Fibroblast of lung (primary cell): ENCODE data around the gene SIRT5. TPM values are rescaled to one million over a fixed set of nuclear protein-coding genes. Genes with fewer than 3 reads are reported as not detected.

Experiments used
- DNase-seq, 2 donors: peaks; one replicate each; pipeline versions ENCODE4 v3.0.0 to v3.0.0-alpha.2; 2010; ENCODE audit warnings: low read depth in 2 of 2
- H2AFZ ChIP-seq: 2 replicates; pipeline ENCODE4 v1.5.1; 2012; ENCODE audit warnings: low read length, control low read depth, inconsistent platforms
- H3K27ac ChIP-seq: 2 replicates; pipeline ENCODE4 v1.5.1; 2011; ENCODE audit warnings: low read length, control low read depth; ENCODE audit not compliant: insufficient read depth
- H3K27me3 ChIP-seq: 2 replicates; pipeline ENCODE4 v1.5.1; 2011; ENCODE audit warnings: mild to moderate bottlenecking, low read length; ENCODE audit not compliant: control insufficient read depth, insufficient read depth
- H3K36me3 ChIP-seq: 2 replicates; pipeline ENCODE4 v1.5.1; 2011; ENCODE audit warnings: low read length; ENCODE audit not compliant: control insufficient read depth, insufficient read depth
- H3K4me1 ChIP-seq: 2 replicates; pipeline ENCODE4 v1.5.1; 2011; ENCODE audit warnings: low read length; ENCODE audit not compliant: control insufficient read depth, insufficient read depth; ENCODE audit errors: extremely low read depth
- H3K4me2 ChIP-seq: 2 replicates; pipeline ENCODE4 v1.5.1; 2011; ENCODE audit warnings: low read length, control low read depth; ENCODE audit not compliant: insufficient read depth; ENCODE audit errors: extremely low read depth
- H3K4me3 ChIP-seq, 4 experiments: fragments of 200-600 bp in 1 of 4; sonication (generic) in 1 of 4; replicated peaks in 1 of 4; 2 replicates each; pipeline ENCODE4 v1.5.1; 2011 to 2016; ENCODE audit warnings: low read length in 4 of 4, low read depth in 3 of 4, mild to moderate bottlenecking in 3 of 4, control low read depth in 2 of 4, inconsistent platforms in 1 of 4, mixed read lengths in 1 of 4; ENCODE audit not compliant: insufficient read depth in 1 of 4; ENCODE audit errors: control extremely low read depth in 1 of 4
- H3K79me2 ChIP-seq: 2 replicates; pipeline ENCODE4 v1.5.1; 2012; ENCODE audit warnings: mild to moderate bottlenecking, low read length, inconsistent platforms; ENCODE audit not compliant: control insufficient read depth, insufficient read depth
- H3K9ac ChIP-seq: 2 replicates; pipeline ENCODE4 v1.5.1; 2011; ENCODE audit warnings: mild to moderate bottlenecking, low read length, control low read depth; ENCODE audit not compliant: insufficient read depth
- H3K9me3 ChIP-seq: 2 replicates; pipeline ENCODE4 v1.5.1; 2012; ENCODE audit warnings: low read depth, low read length; ENCODE audit not compliant: control insufficient read depth, insufficient read depth
- H4K20me1 ChIP-seq: 2 replicates; pipeline ENCODE4 v1.5.1; 2011; ENCODE audit warnings: low read length; ENCODE audit not compliant: control insufficient read depth, insufficient read depth; ENCODE audit errors: extremely low read depth
- CTCF ChIP-seq, 2 donors: IDR thresholded peaks in 1 of 2; conservative IDR thresholded peaks in 1 of 2; 1 replicate in 1 of 2; 2 replicates in 1 of 2; pipeline ENCODE4 v1.5.1; 2011 to 2012; ENCODE audit warnings: low read length in 2 of 2, control low read depth in 1 of 2, inconsistent platforms in 1 of 2, low read depth in 1 of 2, mild to moderate bottlenecking in 1 of 2
- EZH2 ChIP-seq: IDR thresholded peaks from 2 replicates; pipeline ENCODE4 v1.5.1; 2012; ENCODE audit warnings: low read length, control low read depth, mild to moderate bottlenecking; ENCODE audit errors: missing control alignments
- polyA plus RNA-seq, 2 donors: library from polyadenylated mRNA; depleted of rRNA in 1 of 2; stranded (reverse) in 1 of 2; unstranded in 1 of 2; fragments of >200 nt; gene quantifications; 2 replicates each; pipeline ENCODE4 v1.2.1, GENCODE V29; 2011 to 2012; ENCODE audit warnings: missing spikeins in 1 of 2
- total RNA-seq: library from RNA; depleted of rRNA; stranded (reverse); fragments of >200 nt; gene quantifications from 2 replicates; pipeline ENCODE4 v1.2.1, GENCODE V29; 2014

The SIRT5 gene
- total and polyA plus RNA-seq, 2 donors (not counting 1 experiment from before 2014, with no cell fraction given), result 4.4 to 13.5 TPM

GRCh38 chr6:13661647-13662046, 87.2 kb downstream of the SIRT5 start:
- no peak overlapping the region for H3K9ac ChIP-seq
- TF ChIP-seq EZH2 (no peak), CTCF (conservative IDR thresholded peaks at IDR 0.05 in 1 of 2, IDR thresholded peaks at IDR 0.05 in 1 of 2; ENCODE audit: low read depth in 1 of 2, low read length in 2 of 2) (no peak)
- DNase-seq, result no peak
- H3K36me3 ChIP-seq, result no peaks in the 10 kb centered on the region
- H4K20me1 ChIP-seq, result peaks cover 2% of the 10 kb centered on the region
- H3K79me2 ChIP-seq, result peaks cover 64% of the 10 kb centered on the region
- H3K4me3 ChIP-seq, result no peak overlapping the region
- H3K4me2 ChIP-seq, result no peak overlapping the region
- H3K9me3 ChIP-seq, result no peaks in the 10 kb centered on the region
- H3K27ac ChIP-seq, result no peak overlapping the region
- H3K4me1 ChIP-seq, result peaks cover 2% of the 10 kb centered on the region
- H3K27me3 ChIP-seq, result no peaks in the 10 kb centered on the region
- H2AFZ ChIP-seq, result no peak overlapping the region

- peaks cover 74% of the 10 kb centered on the region for H3K79me2 ChIP-seq
- no peaks in the 10 kb centered on the region for H3K9me3 ChIP-seq
- H3K27ac ChIP-seq, result no peak overlapping the region
- no peaks in the 10 kb centered on the region for H3K36me3 ChIP-seq
- TF ChIP-seq CTCF (conservative IDR thresholded peaks at IDR 0.05 in 1 of 2, IDR thresholded peaks at IDR 0.05 in 1 of 2; ENCODE audit: low read depth in 1 of 2, low read length in 2 of 2) (no peak), EZH2 (no peak)
- no peak overlapping the region for H3K4me2 ChIP-seq
- H3K4me1 ChIP-seq, result peaks cover 2% of the 10 kb centered on the region
- no peak overlapping the region for H3K4me3 ChIP-seq
- no peak for DNase-seq
- no peak overlapping the region for H2AFZ ChIP-seq
- no peaks in the 10 kb centered on the region for H3K27me3 ChIP-seq
- no peak overlapping the region for H3K9ac ChIP-seq
- H4K20me1 ChIP-seq, result peaks cover 2% of the 10 kb centered on the region
These were observed 88.4 kb downstream of the SIRT5 start for GRCh38 chr6:13662651-13663334.

- Histone ChIP-seq H3K27me3 (no peaks in the 10 kb centered on the region), H3K9ac (no peak overlapping the region), H4K20me1 (peaks cover 2% of the 10 kb centered on the region), H3K9me3 (no peaks in the 10 kb centered on the region), H3K4me2 (no peak overlapping the region), H3K4me1 (peaks cover 2% of the 10 kb centered on the region), H3K4me3 (no peak overlapping the region), H2AFZ (no peak overlapping the region), H3K36me3 (no peaks in the 10 kb centered on the region), H3K27ac (no peak overlapping the region), H3K79me2 (peaks cover 77% of the 10 kb centered on the region)
- no peak for DNase-seq
- TF ChIP-seq CTCF (conservative IDR thresholded peaks at IDR 0.05 in 1 of 2, IDR thresholded peaks at IDR 0.05 in 1 of 2; ENCODE audit: low read depth in 1 of 2, low read length in 2 of 2) (no peak), EZH2 (no peak)
These were observed 89.6 kb downstream of the SIRT5 start for GRCh38 chr6:13663986-13664385.

Other genes starting within 250 kb of the SIRT5 start
- gene TBC1D7, start 246.1 kb upstream of the SIRT5 start, total RNA-seq, result 12.8 and 19.3 TPM in 2 replicates
- gene TBC1D7, start 246.1 kb upstream of the SIRT5 start, polyA plus RNA-seq, result 24.5 and 31.1 TPM in 2 replicates
- 15.4 and 25.3 TPM in 2 replicates for gene GFOD1, start 87.0 kb upstream of the SIRT5 start, total RNA-seq
- 10.5 and 11.2 TPM in 2 replicates for gene GFOD1, start 87.0 kb upstream of the SIRT5 start, polyA plus RNA-seq
- gene NOL7, start 40.7 kb downstream of the SIRT5 start, total RNA-seq, result 43.9 and 47.2 TPM in 2 replicates
- 48.0 and 50.7 TPM in 2 replicates for gene NOL7, start 40.7 kb downstream of the SIRT5 start, polyA plus RNA-seq
- 39.8 and 48.7 TPM in 2 replicates for gene RANBP9, start 137.2 kb downstream of the SIRT5 start, total RNA-seq
- 46.2 and 46.7 TPM in 2 replicates for gene RANBP9, start 137.2 kb downstream of the SIRT5 start, polyA plus RNA-seq
- 6.3 and 7.4 TPM in 2 replicates for gene MCUR1, start 240.0 kb downstream of the SIRT5 start, total RNA-seq
- gene MCUR1, start 240.0 kb downstream of the SIRT5 start, polyA plus RNA-seq, result 11.3 and 12.4 TPM in 2 replicates